C4-2B (cell line): ENCODE measurements around the gene FAAH.

Experiments
- CTCF ChIP-seq: fragments of 450-650 bp; conservative IDR thresholded peaks from 2 replicates; pipeline ENCODE4 v1.5.1; 2017; ENCODE audit warnings: mild to moderate bottlenecking
- ZFX ChIP-seq: fragments of 450-650 bp; IDR thresholded peaks from 2 replicates; pipeline ENCODE4 v1.6.1; 2017

- no peak for TF ChIP-seq CTCF
- TF ChIP-seq ZFX = no peak
Measured at GRCh38 chr1:46401154-46401913, 7.2 kb downstream of the FAAH start.
